GM21529 (cell line): ENCODE results near the gene OR5K4.
A peak's percentile ranks its signal among the peaks of the same experiment; 100 is the strongest.

ENCODE experiments used
- ATAC-seq: cut with Tn5 transposase; IDR thresholded peaks from one replicate; pipeline ENCODE4 v1.9.1; 2021; ENCODE audit not compliant: unreplicated experiment

The OR5K4 gene

DNA sequence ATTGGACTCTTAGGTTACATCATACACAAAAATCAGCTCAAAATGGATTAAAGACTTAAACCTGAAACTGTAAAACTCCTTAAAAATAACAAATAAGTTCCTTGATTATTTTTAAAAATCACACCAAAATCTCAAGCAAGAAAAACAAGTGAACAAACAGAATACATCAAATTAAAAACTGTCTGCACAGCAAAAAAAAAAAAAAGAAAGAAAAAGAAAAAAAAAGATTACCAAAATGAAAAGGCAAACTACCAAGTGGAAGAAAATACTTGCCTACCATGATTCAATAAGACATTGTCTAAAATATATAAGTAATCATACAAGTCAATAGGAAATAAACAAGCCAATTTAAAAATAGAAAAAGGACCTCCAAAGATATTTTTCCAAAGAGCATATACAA lies 17.5 kb downstream of the OR5K4 start:
- no peak for ATAC-seq

DNA sequence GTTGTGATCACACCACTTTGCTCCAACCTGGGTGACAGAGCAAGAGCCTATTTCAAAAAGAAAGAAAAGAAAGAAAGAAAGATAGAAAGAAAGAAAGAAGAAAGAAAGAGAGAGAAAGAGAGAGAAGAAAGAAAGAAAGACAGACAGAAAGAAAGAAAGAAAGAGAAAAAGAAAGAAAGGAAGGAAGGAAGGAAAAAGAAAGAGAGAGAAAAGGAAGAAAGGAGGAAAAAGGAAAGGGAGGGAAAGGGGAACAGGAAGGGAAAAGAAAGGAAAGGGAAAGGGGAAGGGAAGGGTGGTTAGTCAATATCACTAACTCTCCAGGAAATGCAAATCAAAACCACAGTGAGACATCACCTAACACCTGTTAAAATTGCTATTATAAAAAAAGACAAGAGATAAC lies 18.2 kb downstream of the OR5K4 start:
- ATAC-seq = no peak

DNA sequence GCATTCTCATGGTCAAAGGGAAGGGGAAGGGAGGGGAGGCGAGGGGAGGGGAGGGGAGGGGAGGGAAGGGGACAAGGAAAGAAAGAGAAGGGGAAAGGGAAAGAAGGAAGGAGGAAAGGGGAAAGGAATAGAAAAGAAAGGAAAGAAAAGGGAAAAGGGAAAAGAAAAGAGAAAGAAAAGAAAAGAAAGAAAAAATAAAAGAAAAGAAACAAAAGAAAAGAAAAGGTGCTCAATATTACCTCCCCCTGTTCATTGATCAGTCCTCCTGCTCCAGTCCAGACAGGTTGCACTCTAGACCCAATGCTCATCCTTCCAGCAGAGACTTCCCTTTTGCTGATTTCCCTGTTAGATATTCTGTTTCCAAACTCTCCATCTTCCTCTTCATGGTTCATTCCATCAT lies 18.8 kb downstream of the OR5K4 start:
- ATAC-seq = no peak

DNA sequence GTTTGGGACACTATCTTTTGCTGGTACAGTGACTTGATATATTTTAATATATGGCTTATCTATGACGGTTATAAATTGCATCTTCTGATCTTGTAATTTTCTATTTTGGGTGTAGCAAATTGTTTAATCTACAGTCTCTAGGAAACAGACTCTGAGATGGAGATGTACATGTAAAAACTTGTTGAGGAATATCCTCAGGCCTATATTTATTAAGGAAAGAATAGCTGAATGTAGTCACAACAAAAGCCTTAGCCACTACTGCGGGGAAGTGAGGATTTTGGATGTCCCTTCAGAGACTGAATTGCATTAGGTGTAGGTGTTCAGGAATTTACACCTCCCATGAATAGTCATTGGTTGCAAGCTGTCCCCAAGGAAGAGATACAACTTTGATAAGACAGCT lies 23.0 kb downstream of the OR5K4 start:
- no peak for ATAC-seq

DNA sequence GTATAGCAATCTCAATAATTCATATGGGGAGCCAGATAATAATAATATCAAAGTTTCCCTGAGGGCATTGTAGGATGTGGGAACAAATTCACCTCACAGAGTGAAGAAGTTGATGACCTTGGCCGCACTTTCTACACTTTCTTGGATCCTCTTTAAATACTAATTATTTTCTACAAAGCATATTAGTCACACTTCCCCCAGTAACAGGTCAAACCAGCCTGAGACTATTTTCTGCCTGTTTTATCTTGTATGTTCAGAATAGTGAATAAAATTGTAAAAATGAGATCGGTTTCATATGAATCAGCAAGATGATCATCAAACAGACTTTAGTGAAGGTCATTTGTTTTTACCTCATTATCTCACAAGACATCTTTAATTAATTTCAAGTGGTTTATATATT lies 34.5 kb downstream of the OR5K4 start:
- no peak for ATAC-seq

DNA sequence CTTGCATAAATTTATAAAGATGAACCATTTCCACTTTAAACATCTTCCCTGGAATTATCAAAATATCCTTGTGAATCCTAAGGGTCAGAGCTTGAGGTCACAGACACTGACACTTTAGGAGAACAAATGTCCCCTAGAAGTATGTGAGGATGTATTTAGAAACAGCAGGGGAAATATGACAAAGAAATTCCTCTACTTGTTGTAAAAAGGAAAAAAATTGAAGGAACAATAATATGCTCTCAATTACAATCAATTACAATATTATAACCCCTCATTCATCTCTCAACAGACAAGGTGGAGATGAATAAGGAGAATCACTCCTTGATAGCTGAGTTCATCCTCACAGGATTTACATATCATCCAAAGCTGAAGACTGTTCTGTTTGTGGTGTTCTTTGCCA lies 36.7 kb downstream of the OR5K4 start, which contains the start of gene OR5K3:
Gene OR5K3 (plus strand): TSS at position 301 of the 400 bp plus-strand sequence. CDS start 0 bp downstream, at position 301.
- no peak for ATAC-seq

DNA sequence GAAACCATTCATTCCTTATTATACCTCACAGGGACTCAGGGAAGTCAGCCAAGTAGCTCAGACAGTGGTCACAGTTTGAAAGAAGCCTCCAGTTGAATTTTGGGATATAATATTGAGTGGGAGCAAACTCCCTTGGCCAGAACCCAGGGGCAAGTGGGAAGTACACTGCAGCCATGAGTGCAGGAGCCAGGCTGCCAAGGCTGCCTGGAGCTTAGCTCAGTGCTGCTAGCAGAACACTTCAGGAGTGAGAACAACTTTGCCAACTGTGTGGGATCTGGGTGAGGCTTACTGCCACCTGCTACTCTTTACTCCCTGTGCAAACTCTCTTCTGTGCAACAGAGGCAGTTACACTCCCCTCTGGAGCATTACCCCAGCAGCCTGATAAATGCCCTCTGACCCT lies 41.4 kb downstream of the OR5K4 start:
- ATAC-seq = no peak

DNA sequence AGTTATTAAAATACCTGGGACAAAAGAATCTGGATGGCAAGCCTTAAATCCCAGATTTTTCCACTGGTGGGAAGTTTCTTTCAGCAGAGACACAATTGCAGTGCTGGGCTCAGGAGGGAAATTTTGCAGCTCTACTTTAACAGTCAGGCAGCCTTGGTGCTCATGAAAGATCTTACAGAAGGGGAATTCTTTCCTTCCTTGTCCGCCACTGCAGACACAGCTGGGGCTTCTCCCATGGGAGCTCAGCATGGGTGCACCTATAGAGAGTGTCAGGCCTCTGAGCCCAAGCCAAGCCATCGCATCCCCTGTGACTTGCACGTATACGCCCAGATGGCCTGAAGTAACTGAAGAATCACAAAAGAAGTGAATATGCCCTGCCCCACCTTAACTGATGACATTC lies 42.8 kb downstream of the OR5K4 start:
- ATAC-seq = peak; percentile 65

DNA sequence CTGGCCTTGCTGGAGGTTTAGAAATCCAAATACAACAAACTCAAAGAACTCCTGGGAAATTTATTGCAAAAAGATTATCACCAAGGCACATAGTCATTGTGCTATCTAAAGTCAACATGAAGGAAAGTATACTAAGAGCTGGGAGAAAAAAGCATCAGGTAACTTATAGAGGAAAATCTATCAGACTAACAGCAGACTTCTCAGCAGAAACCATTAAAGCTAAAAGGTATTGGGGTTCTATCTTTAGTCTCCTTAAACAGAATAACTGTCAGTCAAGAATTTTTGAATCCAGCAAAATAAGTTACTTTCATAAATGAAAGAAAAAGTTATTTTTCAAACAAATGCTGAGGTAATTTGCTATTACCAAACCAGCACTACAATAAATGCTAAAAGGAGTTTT lies 44.9 kb downstream of the OR5K4 start:
- no peak for ATAC-seq

DNA sequence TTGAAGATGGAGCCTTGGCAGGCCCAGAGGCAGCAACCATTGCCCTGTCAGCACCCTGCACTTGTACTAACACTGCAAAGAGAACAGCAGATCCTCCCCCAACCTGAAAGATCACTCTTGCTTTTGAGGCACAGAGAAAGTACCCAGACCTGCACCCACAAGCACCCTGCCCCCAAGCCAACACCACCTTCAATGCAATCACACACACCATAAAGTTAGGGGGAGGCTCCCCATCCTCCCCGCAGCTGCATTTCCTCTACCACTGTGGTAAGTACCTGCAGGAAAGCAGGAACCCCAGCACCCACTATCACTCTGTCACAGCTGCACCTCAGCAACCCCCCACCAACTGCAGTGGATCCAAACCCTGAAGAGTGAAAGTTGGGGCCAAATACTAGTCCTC lies 48.9 kb downstream of the OR5K4 start:
- no peak for ATAC-seq

DNA sequence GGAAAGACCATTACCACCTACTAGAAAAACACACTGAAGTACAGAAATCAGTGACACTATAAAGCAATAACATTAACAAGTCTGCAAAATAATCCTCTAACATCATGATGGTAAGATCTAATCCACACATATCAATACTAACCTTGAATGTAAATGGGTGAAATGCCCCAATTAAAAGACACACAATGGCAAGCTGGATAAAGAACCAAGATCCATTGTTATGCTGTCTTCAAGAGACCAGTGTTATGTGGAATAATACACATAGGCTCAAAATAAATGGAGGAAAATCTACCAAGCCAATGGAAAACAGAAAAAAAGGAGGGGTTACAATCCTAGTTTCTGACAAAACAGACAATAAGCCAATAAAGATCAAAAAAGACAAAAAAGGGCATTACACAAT lies 50.4 kb downstream of the OR5K4 start:
- ATAC-seq = no peak
